Epithelial cell of esophagus (primary cell): ENCODE measurements around the gene TUBGCP6.

Experiments
- DNase-seq: peaks from one replicate; pipeline ENCODE4 v3.0.0; 2010; ENCODE audit warnings: low read depth
- H3K4me3 ChIP-seq: 2 replicates; pipeline ENCODE4 v1.5.1; 2011; ENCODE audit warnings: mild to moderate bottlenecking, low read length, control low read depth
- CTCF ChIP-seq: IDR thresholded peaks from 2 replicates; pipeline ENCODE4 v1.5.1; 2011; ENCODE audit warnings: low read depth, mild to moderate bottlenecking, low read length, control low read depth, inconsistent platforms; ENCODE audit not compliant: insufficient read depth; ENCODE audit errors: missing control alignments

Gene TUBGCP6

GRCh38 chr22:50228366-50228765, 16.5 kb downstream of the TUBGCP6 start:
- no peak for TF ChIP-seq CTCF
- H3K4me3 ChIP-seq, result no peak overlapping the region
- no peak for DNase-seq

DNA sequence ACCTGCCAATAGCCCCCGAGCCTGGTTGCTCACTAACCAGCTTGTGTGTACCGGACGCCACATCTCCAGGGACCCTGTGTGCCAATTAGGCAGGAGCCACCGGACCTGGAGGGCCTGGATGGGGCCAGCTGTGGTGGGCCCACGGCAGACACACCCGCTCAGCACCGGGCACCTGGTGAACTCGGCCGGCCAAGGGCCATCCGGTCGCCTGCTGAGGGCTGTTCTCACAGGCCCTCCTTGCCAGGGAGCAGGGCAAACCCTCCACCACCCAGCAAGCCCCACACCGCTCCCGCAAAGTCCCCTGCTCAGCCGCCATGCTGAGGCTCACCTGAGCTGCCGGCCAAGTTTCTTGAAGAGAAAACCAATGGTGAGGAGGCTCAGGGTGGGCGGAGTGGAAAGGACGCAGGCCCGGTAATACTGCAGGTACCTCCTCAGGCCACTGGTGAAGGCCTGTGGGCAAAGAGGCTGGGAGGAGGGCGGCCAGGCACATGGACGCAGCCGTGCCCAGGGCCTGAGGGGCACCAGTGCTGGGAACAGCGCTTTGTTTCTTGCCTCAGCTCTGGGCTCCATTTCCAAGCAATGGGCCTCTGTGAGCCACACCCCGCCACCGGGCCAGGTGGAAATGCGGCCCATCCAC, 17.1 kb downstream of the TUBGCP6 start:
- TF ChIP-seq CTCF, result no peak
- no peak overlapping the region for H3K4me3 ChIP-seq
- no peak for DNase-seq

- no peak for TF ChIP-seq CTCF
- no peak overlapping the region for H3K4me3 ChIP-seq
- DNase-seq, result no peak
Measured at GRCh38 chr22:50226875-50227165, 18.0 kb downstream of the TUBGCP6 start.

DNA sequence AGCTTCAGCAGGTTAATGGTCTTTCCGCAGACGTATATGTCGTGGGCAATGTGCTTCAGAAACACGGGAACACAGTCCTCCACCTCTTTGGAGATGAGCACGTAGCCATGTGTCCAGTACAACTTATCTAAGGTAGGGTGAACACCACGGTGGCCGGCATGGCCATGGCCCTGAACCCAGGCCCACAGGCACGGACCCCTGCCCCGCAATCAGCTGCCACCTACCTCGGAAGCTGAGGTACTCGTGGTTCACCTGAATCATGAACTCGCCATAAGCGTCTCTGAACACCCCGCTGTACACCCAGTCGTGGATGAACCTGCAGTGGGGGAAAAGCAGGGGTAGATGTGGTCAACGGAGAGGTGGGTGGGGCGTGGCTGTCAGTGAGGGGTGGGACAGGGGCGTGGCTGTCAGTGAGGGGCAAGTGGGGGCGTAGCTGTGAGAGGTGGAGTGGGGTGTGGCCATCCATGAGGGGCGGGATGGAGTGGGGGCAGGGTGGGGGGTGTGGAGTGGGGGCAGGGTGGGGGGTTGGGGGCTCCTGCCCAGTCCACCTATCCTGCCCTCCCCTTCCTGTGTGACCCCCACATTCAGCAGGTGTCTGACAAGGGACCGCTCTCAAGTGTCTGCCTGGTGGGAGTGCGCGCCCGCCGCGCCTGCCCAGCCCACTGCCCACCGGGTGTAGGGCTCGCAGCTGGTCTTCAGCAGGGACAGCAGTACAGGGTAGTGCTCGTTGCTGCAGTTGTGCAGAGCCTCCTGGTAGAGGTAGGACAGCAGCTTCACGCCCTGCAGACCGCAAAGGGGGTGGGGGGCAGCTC, 18.6 kb downstream of the TUBGCP6 start:
- DNase-seq, result no peak
- H3K4me3 ChIP-seq, result no peak overlapping the region
- TF ChIP-seq CTCF, result no peak

- TF ChIP-seq CTCF, result no peak
Measured at GRCh38 chr22:50225200-50225969, 19.4 kb downstream of the TUBGCP6 start.

GRCh38 chr22:50224071-50224470, 20.8 kb downstream of the TUBGCP6 start:
- no peak overlapping the region for H3K4me3 ChIP-seq
- TF ChIP-seq CTCF, result no peak
- no peak for DNase-seq

More at GRCh38 chr22:50225200-50225969, 19.4 kb downstream of the TUBGCP6 start:
- no peak overlapping the region for H3K4me3 ChIP-seq
- no peak for DNase-seq
